B cell (primary cell): ENCODE data around the gene MTO1. TPM values are rescaled to one million over a fixed set of nuclear protein-coding genes. Genes with fewer than 3 reads are reported as not detected.

Source experiments
- ATAC-seq: fragments of 200-7000 bp; cut with Tn5 transposase; one replicate; pipeline ENCODE4 v1.10.0; 2021; ENCODE audit warnings: low read depth, mild to moderate bottlenecking, moderate number of reproducible peaks, moderate library complexity
- CTCF ChIA-PET: fragments of 350-600 bp; sonication (Branson Sonifier 250); formaldehyde crosslinking; loops from one replicate; lab custom pipeline; 2021; ENCODE audit warnings: antibody characterized with exemption, inconsistent platforms; lab: Charles Lee
- POLR2A ChIA-PET: fragments of 350-600 bp; sonication (Branson Sonifier 250); formaldehyde crosslinking; loops from one replicate; lab custom pipeline; 2021; ENCODE audit warnings: antibody characterized with exemption; lab: Charles Lee
- DNase-seq: peaks from one replicate; pipeline ENCODE4 v3.0.0; 2013
- H2AFZ ChIP-seq: 2 replicates; pipeline ENCODE4 v1.6.1; 2012; ENCODE audit warnings: mild to moderate bottlenecking, low read depth, low read length; ENCODE audit not compliant: insufficient read depth, poor library complexity, severe bottlenecking
- H3K27ac ChIP-seq, 2 donors: 1 replicate in 1 of 2; 2 replicates in 1 of 2; pipeline ENCODE4 v1.5.1; 2012 to 2013; ENCODE audit warnings: low read length in 2 of 2, mild to moderate bottlenecking in 2 of 2, moderate library complexity in 1 of 2
- H3K27me3 ChIP-seq, 4 experiments: fragments of 200-600 bp in 1 of 4; sonication (generic) in 1 of 4; replicated peaks in 1 of 4; 1 replicate in 2 of 4; 2 replicates in 2 of 4; pipeline versions ENCODE4 v1.6.1 to v1.7.0; 2013 to 2016; ENCODE audit warnings: low read length in 3 of 4, mild to moderate bottlenecking in 2 of 4, mixed read lengths in 1 of 4, moderate library complexity in 1 of 4; ENCODE audit not compliant: insufficient read depth in 4 of 4, control insufficient read depth in 3 of 4; ENCODE audit errors: control extremely low read depth in 1 of 4
- H3K36me3 ChIP-seq, 2 experiments: replicated peaks in 1 of 2; 1 replicate in 1 of 2; 2 replicates in 1 of 2; pipeline versions ENCODE4 v1.6.1 to v1.7.1; 2013; ENCODE audit warnings: low read length in 1 of 2; ENCODE audit not compliant: insufficient read depth in 2 of 2, control insufficient read depth in 1 of 2; ENCODE audit errors: control extremely low read depth in 1 of 2, extremely low read depth in 1 of 2
- H3K4me1 ChIP-seq, 2 donors: fragments of 200-600 bp in 1 of 2; sonication (generic) in 1 of 2; 1 replicate in 1 of 2; 2 replicates in 1 of 2; pipeline versions ENCODE4 v1.5.1 to v1.6.1; 2013 to 2017; ENCODE audit warnings: low read length in 2 of 2; ENCODE audit not compliant: control insufficient read depth in 2 of 2, insufficient read depth in 2 of 2
- H3K4me2 ChIP-seq: replicated peaks from 2 replicates; pipeline ENCODE3; 2012; ENCODE audit warnings: mild to moderate bottlenecking, low read depth, low read length; ENCODE audit not compliant: poor library complexity, severe bottlenecking
- H3K4me3 ChIP-seq, 5 experiments: fragments of 200-600 bp in 1 of 5; sonication (generic) in 1 of 5; 1 replicate in 3 of 5; 2 replicates in 2 of 5; pipeline versions ENCODE4 v1.5.1 to v1.7.0; 2011 to 2016; ENCODE audit warnings: low read length in 4 of 5, mild to moderate bottlenecking in 4 of 5, low read depth in 2 of 5, control low read depth in 1 of 5, moderate library complexity in 1 of 5; ENCODE audit not compliant: insufficient read depth in 1 of 5; ENCODE audit errors: control extremely low read depth in 1 of 5, extremely low read depth in 1 of 5
- H3K79me2 ChIP-seq: fragments of 200-600 bp; sonication (generic); one replicate; pipeline ENCODE4 v1.6.0; 2016; ENCODE audit warnings: low read length; ENCODE audit not compliant: control insufficient read depth, insufficient read depth
- H3K9ac ChIP-seq: fragments of 200-600 bp; sonication (generic); 2 replicates; pipeline ENCODE4 v1.6.1; 2017; ENCODE audit warnings: mild to moderate bottlenecking, low read length, moderate library complexity
- H3K9me3 ChIP-seq, 3 donors: one replicate each; pipeline versions ENCODE4 v1.6.1 to v1.7.1; 2013; ENCODE audit warnings: low read length in 2 of 3; ENCODE audit not compliant: control insufficient read depth in 2 of 3, insufficient read depth in 1 of 3; ENCODE audit errors: control extremely low read depth in 1 of 3
- H4K20me1 ChIP-seq: 2 replicates; pipeline ENCODE4 v1.6.0; 2012; ENCODE audit warnings: mild to moderate bottlenecking, low read length; ENCODE audit not compliant: insufficient read depth, control insufficient read depth, poor library complexity, severe bottlenecking
- H3K27ac Mint-ChIP-seq: one replicate; pipeline ENCODE4 v1.8.0; 2021; ENCODE audit warnings: mixed read lengths
- H3K27me3 Mint-ChIP-seq: one replicate; pipeline ENCODE4 v1.8.0; 2021; ENCODE audit warnings: mixed read lengths
- H3K4me1 Mint-ChIP-seq: one replicate; pipeline ENCODE4 v1.8.0; 2021; ENCODE audit warnings: mixed read lengths
- H3K4me3 Mint-ChIP-seq: one replicate; pipeline ENCODE4 v1.8.0; 2021; ENCODE audit warnings: mixed read lengths
- H3K9me3 Mint-ChIP-seq: one replicate; pipeline ENCODE4 v1.8.0; 2022; ENCODE audit warnings: mixed read lengths; ENCODE audit not compliant: insufficient read depth
- EZH2 ChIP-seq: IDR thresholded peaks from 2 replicates; pipeline ENCODE4 v1.6.1; 2012; ENCODE audit warnings: borderline replicate concordance, low read depth, mild to moderate bottlenecking, moderate library complexity, low read length; ENCODE audit not compliant: insufficient read depth, poor library complexity, severe bottlenecking
- WGBS: methylation state at CpG from one replicate; pipeline ENCODE4 v1.1.5; 2013; ENCODE audit warnings: missing lambda C conversion rate; ENCODE audit not compliant: insufficient coverage; 5-methylcytosine and 5-hydroxymethylcytosine counted together
- intact Hi-C: fragments of 100-400 bp; cut with micrococcal nuclease; formaldehyde crosslinking; loops from one replicate; pipeline ENCODE4 v1.10.0; 2022
- polyA plus RNA-seq: library from polyadenylated mRNA; depleted of rRNA; stranded (reverse); fragments of >200 nt; gene quantifications from 2 replicates; pipeline ENCODE4 v1.2.3, GENCODE V29; 2012
- total RNA-seq, 2 donors: library from RNA; stranded (reverse); fragments of 120-200 nt in 1 of 2; gene quantifications; 1 replicate in 1 of 2; 2 replicates in 1 of 2; pipeline versions ENCODE4 v1.2.3 to v1.2.4, GENCODE V29; 2013 to 2022
- TF ChIP-seq, protein P1 (sequence below): fragments of 200-600 bp; IDR thresholded peaks from one replicate; pipeline ENCODE4 v1.8.0; 2022; ENCODE audit warnings: antibody characterized with exemption, mild to moderate bottlenecking

The MTO1 gene
- total and polyA plus RNA-seq, 2 donors (not counting 1 experiment from before 2014, with no cell fraction given): 52.1 to 84.4 TPM

GRCh38 chr6:73523434-73524123 is 62.0 kb downstream of the MTO1 start:
- peak overlapping the region; percentile 95 for H3K27ac Mint-ChIP-seq

More at GRCh38 chr6:73523434-73524123, 62.0 kb downstream of the MTO1 start:
- peak overlapping the region; percentile 84 for H2AFZ ChIP-seq
- peak overlapping the region; percentile 95 to 99 for H3K27ac ChIP-seq
- Mint-ChIP-seq H3K27me3 (no peaks in the 10 kb centered on the region), H3K4me1 (peaks cover 44% of the 10 kb centered on the region), H3K4me3 (peak overlapping the region; percentile 97), H3K9me3 (no peaks in the 10 kb centered on the region)
- peaks cover 38% of the 10 kb centered on the region for H3K79me2 ChIP-seq
- DNase-seq (peak; percentile 93), ATAC-seq (peak; percentile 26)
- POLR2A ChIA-PET: interaction anchor here (0.7 to 5.4 kb wide), 5 partner anchors 52 to 86 kb away, joined by 3 to 43 read pairs (median 4); no protein-coding TSS in a partner anchor
- peak overlapping the region; percentile 86 for H3K9ac ChIP-seq
- H3K27me3 ChIP-seq: no peaks in the 10 kb centered on the region
- peak overlapping the region; percentile 77 for H3K4me2 ChIP-seq
- peak overlapping the region; percentile 65 to 100 (median 87) for H3K4me3 ChIP-seq
- peaks cover 0 to 4% (median 0%) of the 10 kb centered on the region in 3 donors for H3K9me3 ChIP-seq
- TF ChIP-seq EZH2: no peak
- TF ChIP-seq, protein P1, sequence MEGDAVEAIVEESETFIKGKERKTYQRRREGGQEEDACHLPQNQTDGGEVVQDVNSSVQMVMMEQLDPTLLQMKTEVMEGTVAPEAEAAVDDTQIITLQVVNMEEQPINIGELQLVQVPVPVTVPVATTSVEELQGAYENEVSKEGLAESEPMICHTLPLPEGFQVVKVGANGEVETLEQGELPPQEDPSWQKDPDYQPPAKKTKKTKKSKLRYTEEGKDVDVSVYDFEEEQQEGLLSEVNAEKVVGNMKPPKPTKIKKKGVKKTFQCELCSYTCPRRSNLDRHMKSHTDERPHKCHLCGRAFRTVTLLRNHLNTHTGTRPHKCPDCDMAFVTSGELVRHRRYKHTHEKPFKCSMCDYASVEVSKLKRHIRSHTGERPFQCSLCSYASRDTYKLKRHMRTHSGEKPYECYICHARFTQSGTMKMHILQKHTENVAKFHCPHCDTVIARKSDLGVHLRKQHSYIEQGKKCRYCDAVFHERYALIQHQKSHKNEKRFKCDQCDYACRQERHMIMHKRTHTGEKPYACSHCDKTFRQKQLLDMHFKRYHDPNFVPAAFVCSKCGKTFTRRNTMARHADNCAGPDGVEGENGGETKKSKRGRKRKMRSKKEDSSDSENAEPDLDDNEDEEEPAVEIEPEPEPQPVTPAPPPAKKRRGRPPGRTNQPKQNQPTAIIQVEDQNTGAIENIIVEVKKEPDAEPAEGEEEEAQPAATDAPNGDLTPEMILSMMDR: no peak
- intact Hi-C loops: loop anchor here (1.0 to 5.0 kb wide), 3 partner anchors 62 to 1761 kb away; partner anchors contain the start of genes KCNQ5 and TMEM30A
- H3K4me1 ChIP-seq: peaks cover 33 to 42% of the 10 kb centered on the region in 2 donors
- H3K36me3 ChIP-seq: peaks cover 8 to 15% of the 10 kb centered on the region in 2 experiments
- 1% methylated on average over 41 of the region's 50 CpGs for WGBS
- CTCF ChIA-PET: interaction anchor here (1.3 to 3.5 kb wide), 8 partner anchors 8 to 131 kb away, joined by 4 to 21 read pairs (median 7); partner anchors contain the start of gene SLC17A5
- peaks cover 21% of the 10 kb centered on the region for H4K20me1 ChIP-seq
